DOHH2 (cell line): Measurements from ENCODE around the gene ZBTB40.

ENCODE experiments used
- CTCF ChIP-seq: fragments of 200-600 bp; sonication (generic); IDR thresholded peaks from one replicate; pipeline ENCODE4 v1.5.1; 2014; ENCODE audit warnings: antibody characterized with exemption, mild to moderate bottlenecking, low read depth, low read length; ENCODE audit not compliant: poor library complexity, severe bottlenecking
- EZH2phosphoT487 ChIP-seq: fragments of 200-600 bp; sonication (generic); IDR thresholded peaks from 2 replicates; pipeline ENCODE4 v1.6.1; 2017; ENCODE audit warnings: borderline replicate concordance, mild to moderate bottlenecking, antibody characterized with exemption, low read length, moderate library complexity, mixed read lengths

GRCh38 chr1:22471610-22472009, 20.0 kb downstream of the ZBTB40 start:
- TF ChIP-seq EZH2phosphoT487 (no peak), CTCF (no peak)
